Spleen (tissue), 7 donors: ENCODE data around the gene ZDHHC14.

Experiments
- CTCF ChIP-seq, 11 experiments: fragments of 200-600 bp in 7 of 11; fragments of 450-650 bp in 4 of 11; sonication (generic) in 4 of 11; IDR thresholded peaks in 8 of 11; conservative IDR thresholded peaks in 3 of 11; 1 replicate in 7 of 11; 2 replicates in 4 of 11; pipeline versions ENCODE4 v1.4.0 to v1.8.0; 2016 to 2021; ENCODE audit warnings: antibody characterized with exemption in 11 of 11, inconsistent platforms in 4 of 11, mild to moderate bottlenecking in 1 of 11
- POLR2A ChIP-seq, 3 donors: fragments of 450-650 bp; IDR thresholded peaks; one replicate each; pipeline ENCODE4 v1.5.1; 2017; ENCODE audit warnings: antibody characterized with exemption in 3 of 3, mild to moderate bottlenecking in 1 of 3
- POLR2AphosphoS5 ChIP-seq, 3 donors: sonication (generic); formaldehyde crosslinking; IDR thresholded peaks; one replicate each; pipeline ENCODE4 v1.5.1; 2017; ENCODE audit warnings: antibody characterized with exemption in 3 of 3
- donor health status: DM: no; HTN: no; CAD: no; lungs with moderate emphysema.
- donor health status: DM: no; HTN: no; CAD: no.
- donor health status: DM: no; HTN: no; CAD: no.

GRCh38 chr6:157548635-157549467 is 167.9 kb downstream of the ZDHHC14 start:
- no peak for TF ChIP-seq CTCF (IDR thresholded peaks at IDR 0.05 in 8 of 11, conservative IDR thresholded peaks at IDR 0.05 in 3 of 11)
- TF ChIP-seq POLR2A (IDR thresholded peaks at IDR 0.05) = no peak
- TF ChIP-seq POLR2AphosphoS5 (IDR thresholded peaks at IDR 0.05) = peak; percentile 65 to 81 (median 69)
